ENCODE data around the gene ARL5A.
A peak's percentile ranks its signal among the peaks of the same experiment; 100 is the strongest.
"Not testable (repeated sequence)": the region's sequence is repeated elsewhere in the genome, so short reads cannot be mapped to it uniquely, and the experiment has no call there.

Gene ARL5A

GRCh38 chr2:151828143-151828889 is at the start of gene ARL5A:
Gene ARL5A, minus strand, starts transcription at chr2:151828421. Its CDS starts 245 bp downstream, at chr2:151828176.
- Histone ChIP-seq H3K36me3 (ENCODE audit: control insufficient read depth, insufficient read depth, low read length) (no peaks in the 10 kb centered on the region), H3K4me3 (ENCODE audit: low read depth, low read length) (peak within 1 kb of the TSS; percentile 100), H3K27ac (ENCODE audit: low read depth, low read length) (peak within 1 kb of the TSS; percentile 94), H3K9me3 (ENCODE audit: control insufficient read depth, insufficient read depth, low read depth, low read length) (no peaks in the 10 kb centered on the region), H3K9ac (ENCODE audit: low read length) (peak within 1 kb of the TSS; percentile 95), H3K27me3 (ENCODE audit: control insufficient read depth, insufficient read depth, low read length) (no peaks in the 10 kb centered on the region), H3K4me1 (ENCODE audit: control insufficient read depth, insufficient read depth, low read length) (peaks cover 29% of the 10 kb centered on the region)

- H3K9ac ChIP-seq (ENCODE audit: low read length); H3K9me3 ChIP-seq (ENCODE audit: control insufficient read depth, insufficient read depth, low read depth, low read length); H3K4me3 ChIP-seq (ENCODE audit: low read depth, low read length); H3K27me3 ChIP-seq (ENCODE audit: control insufficient read depth, insufficient read depth, low read length); H3K36me3 ChIP-seq (ENCODE audit: control insufficient read depth, insufficient read depth, low read length); H3K27ac ChIP-seq (ENCODE audit: low read depth, low read length); H3K4me1 ChIP-seq (ENCODE audit: control insufficient read depth, insufficient read depth, low read length): not testable (repeated sequence)
Observed at GRCh38 chr2:151875631-151876030, 47.4 kb upstream of the ARL5A start.

- Histone ChIP-seq H3K9me3 (ENCODE audit: control insufficient read depth, insufficient read depth, low read depth, low read length) (no peaks in the 10 kb centered on the region), H3K27me3 (ENCODE audit: control insufficient read depth, insufficient read depth, low read length) (no peaks in the 10 kb centered on the region), H3K27ac (ENCODE audit: low read depth, low read length) (no peak overlapping the region), H3K4me1 (ENCODE audit: control insufficient read depth, insufficient read depth, low read length) (no peaks in the 10 kb centered on the region), H3K36me3 (ENCODE audit: control insufficient read depth, insufficient read depth, low read length) (no peaks in the 10 kb centered on the region), H3K4me3 (ENCODE audit: low read depth, low read length) (no peak overlapping the region), H3K9ac (ENCODE audit: low read length) (no peak overlapping the region)
Observed at GRCh38 chr2:151872463-151872862, 44.2 kb upstream of the ARL5A start.

- Histone ChIP-seq H3K9ac (ENCODE audit: low read length) (no peak overlapping the region), H3K9me3 (ENCODE audit: control insufficient read depth, insufficient read depth, low read depth, low read length) (no peaks in the 10 kb centered on the region), H3K4me3 (ENCODE audit: low read depth, low read length) (no peak overlapping the region), H3K27me3 (ENCODE audit: control insufficient read depth, insufficient read depth, low read length) (no peaks in the 10 kb centered on the region), H3K27ac (ENCODE audit: low read depth, low read length) (no peak overlapping the region), H3K36me3 (ENCODE audit: control insufficient read depth, insufficient read depth, low read length) (no peaks in the 10 kb centered on the region), H3K4me1 (ENCODE audit: control insufficient read depth, insufficient read depth, low read length) (no peaks in the 10 kb centered on the region)
Observed at GRCh38 chr2:151869291-151869690, 41.1 kb upstream of the ARL5A start.

GRCh38 chr2:151862700-151863099 is 34.5 kb upstream of the ARL5A start:
- no peak overlapping the region for H3K4me3 ChIP-seq (ENCODE audit: low read depth, low read length)
- no peaks in the 10 kb centered on the region for H3K9me3 ChIP-seq (ENCODE audit: control insufficient read depth, insufficient read depth, low read depth, low read length)
- H3K27me3 ChIP-seq (ENCODE audit: control insufficient read depth, insufficient read depth, low read length) = no peaks in the 10 kb centered on the region
- no peaks in the 10 kb centered on the region for H3K36me3 ChIP-seq (ENCODE audit: control insufficient read depth, insufficient read depth, low read length)
- H3K4me1 ChIP-seq (ENCODE audit: control insufficient read depth, insufficient read depth, low read length) = no peaks in the 10 kb centered on the region
- H3K27ac ChIP-seq (ENCODE audit: low read depth, low read length) = no peak overlapping the region
- H3K9ac ChIP-seq (ENCODE audit: low read length) = no peak overlapping the region

GRCh38 chr2:151861174-151861573 is 33.0 kb upstream of the ARL5A start:
- no peaks in the 10 kb centered on the region for H3K27me3 ChIP-seq (ENCODE audit: control insufficient read depth, insufficient read depth, low read length)
- H3K9me3 ChIP-seq (ENCODE audit: control insufficient read depth, insufficient read depth, low read depth, low read length) = no peaks in the 10 kb centered on the region
- no peaks in the 10 kb centered on the region for H3K4me1 ChIP-seq (ENCODE audit: control insufficient read depth, insufficient read depth, low read length)
- no peaks in the 10 kb centered on the region for H3K36me3 ChIP-seq (ENCODE audit: control insufficient read depth, insufficient read depth, low read length)
- no peak overlapping the region for H3K4me3 ChIP-seq (ENCODE audit: low read depth, low read length)
- no peak overlapping the region for H3K9ac ChIP-seq (ENCODE audit: low read length)
- H3K27ac ChIP-seq (ENCODE audit: low read depth, low read length) = no peak overlapping the region

GRCh38 chr2:151860613-151861146 is 32.5 kb upstream of the ARL5A start:
- Histone ChIP-seq H3K9ac (ENCODE audit: low read length) (no peak overlapping the region), H3K27ac (ENCODE audit: low read depth, low read length) (no peak overlapping the region), H3K9me3 (ENCODE audit: control insufficient read depth, insufficient read depth, low read depth, low read length) (no peaks in the 10 kb centered on the region), H3K4me1 (ENCODE audit: control insufficient read depth, insufficient read depth, low read length) (no peaks in the 10 kb centered on the region), H3K27me3 (ENCODE audit: control insufficient read depth, insufficient read depth, low read length) (no peaks in the 10 kb centered on the region), H3K4me3 (ENCODE audit: low read depth, low read length) (no peak overlapping the region), H3K36me3 (ENCODE audit: control insufficient read depth, insufficient read depth, low read length) (no peaks in the 10 kb centered on the region)

- no peaks in the 10 kb centered on the region for H3K36me3 ChIP-seq (ENCODE audit: control insufficient read depth, insufficient read depth, low read length)
- H3K27me3 ChIP-seq (ENCODE audit: control insufficient read depth, insufficient read depth, low read length) = no peaks in the 10 kb centered on the region
- no peaks in the 10 kb centered on the region for H3K9me3 ChIP-seq (ENCODE audit: control insufficient read depth, insufficient read depth, low read depth, low read length)
- H3K27ac ChIP-seq (ENCODE audit: low read depth, low read length) = no peak overlapping the region
- H3K9ac ChIP-seq (ENCODE audit: low read length) = no peak overlapping the region
- H3K4me1 ChIP-seq (ENCODE audit: control insufficient read depth, insufficient read depth, low read length) = no peaks in the 10 kb centered on the region
- no peak overlapping the region for H3K4me3 ChIP-seq (ENCODE audit: low read depth, low read length)
Observed at GRCh38 chr2:151860210-151860609, 32.0 kb upstream of the ARL5A start.

GRCh38 chr2:151857650-151858049 is 29.4 kb upstream of the ARL5A start:
- Histone ChIP-seq H3K4me1 (ENCODE audit: control insufficient read depth, insufficient read depth, low read length) (no peaks in the 10 kb centered on the region), H3K9me3 (ENCODE audit: control insufficient read depth, insufficient read depth, low read depth, low read length) (no peaks in the 10 kb centered on the region), H3K27ac (ENCODE audit: low read depth, low read length) (no peak overlapping the region), H3K9ac (ENCODE audit: low read length) (no peak overlapping the region), H3K27me3 (ENCODE audit: control insufficient read depth, insufficient read depth, low read length) (no peaks in the 10 kb centered on the region), H3K4me3 (ENCODE audit: low read depth, low read length) (no peak overlapping the region), H3K36me3 (ENCODE audit: control insufficient read depth, insufficient read depth, low read length) (no peaks in the 10 kb centered on the region)

- H3K4me1 ChIP-seq (ENCODE audit: control insufficient read depth, insufficient read depth, low read length) = no peaks in the 10 kb centered on the region
- no peaks in the 10 kb centered on the region for H3K36me3 ChIP-seq (ENCODE audit: control insufficient read depth, insufficient read depth, low read length)
- H3K9me3 ChIP-seq (ENCODE audit: control insufficient read depth, insufficient read depth, low read depth, low read length) = no peaks in the 10 kb centered on the region
- no peak overlapping the region for H3K9ac ChIP-seq (ENCODE audit: low read length)
- H3K27ac ChIP-seq (ENCODE audit: low read depth, low read length) = no peak overlapping the region
- H3K4me3 ChIP-seq (ENCODE audit: low read depth, low read length) = no peak overlapping the region
- no peaks in the 10 kb centered on the region for H3K27me3 ChIP-seq (ENCODE audit: control insufficient read depth, insufficient read depth, low read length)
Observed at GRCh38 chr2:151855111-151855510, 26.9 kb upstream of the ARL5A start.

GRCh38 chr2:151853070-151853758 is 25.0 kb upstream of the ARL5A start:
- no peaks in the 10 kb centered on the region for H3K36me3 ChIP-seq (ENCODE audit: control insufficient read depth, insufficient read depth, low read length)
- no peaks in the 10 kb centered on the region for H3K9me3 ChIP-seq (ENCODE audit: control insufficient read depth, insufficient read depth, low read depth, low read length)
- no peaks in the 10 kb centered on the region for H3K27me3 ChIP-seq (ENCODE audit: control insufficient read depth, insufficient read depth, low read length)
- no peaks in the 10 kb centered on the region for H3K4me1 ChIP-seq (ENCODE audit: control insufficient read depth, insufficient read depth, low read length)
- H3K4me3 ChIP-seq (ENCODE audit: low read depth, low read length) = no peak overlapping the region
- H3K27ac ChIP-seq (ENCODE audit: low read depth, low read length) = no peak overlapping the region
- no peak overlapping the region for H3K9ac ChIP-seq (ENCODE audit: low read length)
